Measurements from ENCODE around the gene PSMD2. TPM values are rescaled to one million over a fixed set of nuclear protein-coding genes. Genes with fewer than 3 reads are reported as not detected.
A peak's percentile ranks its signal among the peaks of the same experiment; 100 is the strongest.
"Not testable (repeated sequence)": the region's sequence is repeated elsewhere in the genome, so short reads cannot be mapped to it uniquely, and the experiment has no call there.

PSMD2 gene
- total RNA-seq, 1 donor from 2014 or later, result 191 TPM

DNA sequence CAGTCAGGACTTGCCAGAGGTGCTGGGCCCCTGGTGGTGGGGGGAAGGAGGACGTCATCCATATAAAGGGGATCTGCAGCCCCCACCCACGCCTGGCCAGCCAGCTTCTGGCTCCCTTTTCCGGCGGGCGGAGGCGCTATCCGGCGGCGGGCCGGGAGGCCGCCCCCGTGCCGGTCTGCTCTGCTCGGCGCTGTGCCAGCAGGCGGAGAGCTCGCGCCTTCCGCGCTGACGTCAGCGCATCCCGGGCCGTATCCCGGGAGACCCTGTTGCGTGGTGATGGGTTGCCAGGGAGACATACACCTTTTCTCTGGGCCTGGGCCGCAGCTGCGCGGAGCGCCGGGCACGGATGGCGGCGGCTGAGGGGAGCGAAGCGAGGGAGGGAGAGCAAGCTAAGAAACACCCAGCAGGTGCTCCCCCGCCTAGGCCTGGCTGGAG lies 39.5 kb downstream of the PSMD2 start:
- peak; percentile 88 for DNase-seq (ENCODE audit: low spot score)

DNA sequence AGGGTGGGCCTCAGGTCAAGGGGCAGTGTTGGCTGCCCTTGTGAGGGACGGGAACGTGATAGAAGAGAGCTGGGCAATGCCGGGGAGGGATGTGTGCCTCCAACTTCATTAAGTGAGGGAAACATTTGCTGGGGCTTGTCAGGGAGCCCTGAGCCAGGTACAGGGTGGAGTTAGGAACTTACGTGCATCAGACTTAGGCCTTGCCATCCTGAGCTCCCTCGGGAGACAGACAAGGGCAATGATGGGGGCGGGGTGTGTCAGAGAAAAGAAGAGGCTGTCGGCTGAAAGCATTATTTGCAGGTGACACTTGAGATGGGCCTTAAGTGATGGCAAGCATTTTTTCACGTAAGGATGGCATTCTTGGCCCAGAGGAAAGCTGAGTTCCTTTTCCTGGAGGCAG lies 40.0 kb downstream of the PSMD2 start:
- DNase-seq (ENCODE audit: low spot score), result no peak

DNA sequence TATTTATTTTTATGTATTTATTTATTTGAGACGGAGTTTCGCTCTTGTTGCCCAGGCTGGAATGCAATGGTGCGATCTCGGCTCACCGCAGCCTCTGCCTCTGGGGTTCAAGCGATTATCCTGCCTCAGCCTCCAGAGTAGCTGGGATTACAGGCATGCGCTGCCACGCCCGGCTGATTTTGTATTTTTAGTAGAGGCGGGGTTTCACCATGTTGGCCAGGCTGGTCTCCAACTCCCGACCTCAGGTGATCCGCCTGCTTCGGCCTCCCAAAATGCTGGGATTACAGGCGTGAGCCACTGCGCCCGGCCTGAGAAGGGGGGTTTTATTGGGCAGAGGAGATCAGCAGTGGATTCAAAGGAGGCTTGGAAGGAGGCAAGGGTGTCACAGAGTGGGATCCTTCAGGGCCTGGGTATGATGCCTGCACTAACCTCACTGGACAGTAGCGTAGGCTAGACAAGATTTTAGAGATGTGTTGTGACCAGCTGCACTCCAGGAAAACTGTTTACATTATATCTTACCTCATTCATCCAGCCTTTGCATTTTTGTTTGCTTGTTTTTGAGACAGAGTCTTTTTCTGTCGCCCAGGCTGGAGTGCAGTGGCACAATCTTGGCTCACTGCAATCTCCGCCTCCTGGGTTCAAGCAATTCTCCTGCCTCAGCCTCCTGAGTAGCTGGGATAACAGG lies 40.6 kb downstream of the PSMD2 start:
- DNase-seq (ENCODE audit: low spot score), result not testable (repeated sequence)

DNA sequence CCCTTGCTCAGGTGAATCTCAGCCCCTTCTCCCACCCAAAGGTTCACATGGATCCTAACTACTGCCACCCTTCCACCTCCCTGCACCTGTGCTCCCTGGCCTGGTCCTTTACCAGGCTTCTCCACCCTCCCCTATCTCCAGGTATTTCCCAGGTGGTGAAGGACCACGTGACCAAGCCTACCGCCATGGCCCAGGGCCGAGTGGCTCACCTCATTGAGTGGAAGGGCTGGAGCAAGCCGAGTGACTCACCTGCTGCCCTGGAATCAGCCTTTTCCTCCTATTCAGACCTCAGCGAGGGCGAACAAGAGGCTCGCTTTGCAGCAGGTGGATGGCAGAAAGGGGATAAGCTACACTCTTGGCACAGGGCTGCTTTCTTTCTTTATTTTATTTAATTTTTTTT lies 42.9 kb downstream of the PSMD2 start:
- DNase-seq (ENCODE audit: low spot score), result no peak

DNA sequence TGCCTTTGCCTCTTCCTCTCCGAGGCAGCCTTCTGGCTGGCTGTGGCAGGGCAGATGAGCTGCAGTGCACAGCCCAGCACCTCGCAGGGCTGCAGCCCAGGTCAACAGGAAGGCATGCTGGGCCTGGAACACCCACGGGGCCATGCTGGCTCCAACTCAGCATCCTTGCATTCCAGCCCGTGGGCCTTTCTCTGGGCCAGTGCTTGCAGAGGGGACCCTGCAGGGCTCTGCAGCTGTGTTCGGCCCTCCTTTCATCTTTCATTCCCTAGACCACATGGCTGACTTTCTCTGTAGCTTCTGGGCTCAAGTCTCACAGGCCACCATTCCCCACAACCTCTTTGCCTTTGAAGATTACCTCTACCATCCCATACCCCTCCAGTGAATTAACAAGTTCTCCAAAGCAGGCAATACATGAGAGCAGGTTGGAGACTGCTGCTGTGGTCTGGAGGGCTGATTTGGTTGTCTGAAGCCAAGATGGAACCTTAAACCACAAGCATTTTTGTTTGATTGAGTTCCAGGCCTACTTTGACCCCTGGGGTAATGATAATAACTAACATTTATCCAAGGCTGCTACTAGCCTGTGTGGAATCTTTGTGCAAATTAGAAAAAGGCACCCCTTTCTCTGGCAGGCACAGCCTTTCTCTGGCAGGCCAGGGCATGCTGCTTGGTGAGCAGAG lies 44.3 kb downstream of the PSMD2 start:
- no peak for DNase-seq (ENCODE audit: low spot score)

DNA sequence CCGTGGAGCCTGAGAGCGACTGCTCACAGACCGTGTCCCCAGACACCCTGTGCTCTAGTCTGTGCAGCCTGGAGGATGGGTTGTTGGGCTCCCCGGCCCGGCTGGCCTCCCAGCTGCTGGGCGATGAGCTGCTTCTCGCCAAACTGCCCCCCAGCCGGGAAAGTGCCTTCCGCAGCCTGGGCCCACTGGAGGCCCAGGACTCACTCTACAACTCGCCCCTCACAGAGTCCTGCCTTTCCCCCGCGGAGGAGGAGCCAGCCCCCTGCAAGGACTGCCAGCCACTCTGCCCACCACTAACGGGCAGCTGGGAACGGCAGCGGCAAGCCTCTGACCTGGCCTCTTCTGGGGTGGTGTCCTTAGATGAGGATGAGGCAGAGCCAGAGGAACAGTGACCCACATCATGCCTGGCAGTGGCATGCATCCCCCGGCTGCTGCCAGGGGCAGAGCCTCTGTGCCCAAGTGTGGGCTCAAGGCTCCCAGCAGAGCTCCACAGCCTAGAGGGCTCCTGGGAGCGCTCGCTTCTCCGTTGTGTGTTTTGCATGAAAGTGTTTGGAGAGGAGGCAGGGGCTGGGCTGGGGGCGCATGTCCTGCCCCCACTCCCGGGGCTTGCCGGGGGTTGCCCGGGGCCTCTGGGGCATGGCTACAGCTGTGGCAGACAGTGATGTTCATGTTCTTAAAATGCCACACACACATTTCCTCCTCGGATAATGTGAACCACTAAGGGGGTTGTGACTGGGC lies 45.7 kb downstream of the PSMD2 start:
- no peak for DNase-seq (ENCODE audit: low spot score)

DNA sequence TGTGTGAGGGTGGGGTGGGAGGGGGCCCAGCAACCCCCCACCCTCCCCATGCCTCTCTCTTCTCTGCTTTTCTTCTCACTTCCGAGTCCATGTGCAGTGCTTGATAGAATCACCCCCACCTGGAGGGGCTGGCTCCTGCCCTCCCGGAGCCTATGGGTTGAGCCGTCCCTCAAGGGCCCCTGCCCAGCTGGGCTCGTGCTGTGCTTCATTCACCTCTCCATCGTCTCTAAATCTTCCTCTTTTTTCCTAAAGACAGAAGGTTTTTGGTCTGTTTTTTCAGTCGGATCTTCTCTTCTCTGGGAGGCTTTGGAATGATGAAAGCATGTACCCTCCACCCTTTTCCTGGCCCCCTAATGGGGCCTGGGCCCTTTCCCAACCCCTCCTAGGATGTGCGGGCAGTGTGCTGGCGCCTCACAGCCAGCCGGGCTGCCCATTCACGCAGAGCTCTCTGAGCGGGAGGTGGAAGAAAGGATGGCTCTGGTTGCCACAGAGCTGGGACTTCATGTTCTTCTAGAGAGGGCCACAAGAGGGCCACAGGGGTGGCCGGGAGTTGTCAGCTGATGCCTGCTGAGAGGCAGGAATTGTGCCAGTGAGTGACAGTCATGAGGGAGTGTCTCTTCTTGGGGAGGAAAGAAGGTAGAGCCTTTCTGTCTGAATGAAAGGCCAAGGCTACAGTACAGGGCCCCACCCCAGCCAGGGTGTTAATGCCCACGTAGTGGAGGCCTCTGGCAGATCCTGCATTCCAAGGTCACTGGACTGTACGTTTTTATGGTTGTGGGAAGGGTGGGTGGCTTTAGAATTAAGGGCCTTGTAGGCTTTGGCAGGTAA lies 46.5 kb downstream of the PSMD2 start:
- peak; percentile 68 for DNase-seq (ENCODE audit: low spot score)

DNA sequence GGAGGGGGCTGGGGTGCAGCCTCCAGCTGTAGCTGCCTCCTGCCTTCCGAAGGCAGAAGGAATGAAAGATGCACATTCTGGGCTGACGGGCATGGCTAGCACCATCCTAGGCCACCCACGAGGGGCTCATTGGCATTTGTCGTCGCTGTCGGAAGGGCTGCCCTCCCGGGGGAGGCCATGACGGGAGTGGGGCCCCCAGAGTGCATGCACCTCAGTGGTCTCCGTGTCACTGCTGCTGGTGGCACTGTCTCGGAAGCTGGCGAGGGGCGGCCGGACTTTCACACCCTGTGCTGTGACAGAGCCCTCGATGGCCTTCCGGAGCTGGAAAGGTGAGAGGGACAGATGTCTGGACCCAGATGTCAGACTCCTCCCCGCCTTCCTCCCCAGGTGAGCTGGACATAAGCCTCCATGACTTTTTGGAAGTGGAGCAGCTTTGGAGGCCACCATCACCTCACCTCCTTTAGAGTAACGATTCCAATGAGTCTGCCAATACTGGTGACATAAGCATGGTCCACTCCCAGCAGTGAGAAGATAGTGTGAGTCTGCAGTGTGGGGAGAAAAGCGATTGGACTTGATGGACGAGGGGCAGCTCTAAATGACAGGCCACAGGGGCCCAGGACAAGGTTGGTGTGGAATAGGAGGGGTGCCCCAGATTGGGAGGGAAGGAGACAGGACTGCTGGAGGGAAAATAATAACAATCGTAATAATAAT lies 47.6 kb downstream of the PSMD2 start:
- DNase-seq (ENCODE audit: low spot score), result no peak

DNA sequence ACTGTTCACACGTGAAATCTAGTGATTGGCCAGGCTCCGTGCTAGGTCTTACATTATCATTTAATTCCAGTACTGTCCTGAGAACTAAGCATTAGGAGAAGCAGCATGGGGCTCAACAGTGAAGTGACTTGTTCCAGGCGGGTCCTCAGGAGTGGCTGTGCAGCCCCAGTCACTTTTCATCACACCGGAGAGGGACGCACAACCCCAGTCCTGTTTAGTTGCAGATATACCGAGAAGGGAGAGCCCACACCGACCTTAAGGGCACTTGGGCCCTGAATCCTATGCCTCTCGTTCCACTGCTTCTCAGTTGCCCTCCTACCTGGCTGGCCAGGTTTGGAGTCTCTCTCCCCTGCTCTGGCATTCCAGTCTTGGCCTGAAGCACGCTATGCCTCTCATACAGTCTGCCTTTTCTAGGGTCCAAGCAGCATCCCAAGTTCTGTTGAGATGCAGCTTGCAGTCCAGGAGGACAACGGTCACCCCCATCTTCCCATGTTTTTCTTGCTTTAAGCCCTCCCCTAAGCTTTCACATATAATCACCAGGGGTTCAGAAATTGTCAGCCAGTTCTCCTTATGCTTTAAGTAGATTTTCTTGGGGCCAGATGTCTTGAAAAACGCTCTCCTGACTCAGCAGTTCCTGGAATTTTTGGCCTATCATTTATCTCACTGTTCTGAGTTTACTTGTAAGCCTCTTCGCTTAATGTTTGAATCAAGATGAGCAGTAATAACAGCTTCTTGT lies 48.4 kb downstream of the PSMD2 start:
- DNase-seq (ENCODE audit: low spot score), result peak; percentile 91

DNA sequence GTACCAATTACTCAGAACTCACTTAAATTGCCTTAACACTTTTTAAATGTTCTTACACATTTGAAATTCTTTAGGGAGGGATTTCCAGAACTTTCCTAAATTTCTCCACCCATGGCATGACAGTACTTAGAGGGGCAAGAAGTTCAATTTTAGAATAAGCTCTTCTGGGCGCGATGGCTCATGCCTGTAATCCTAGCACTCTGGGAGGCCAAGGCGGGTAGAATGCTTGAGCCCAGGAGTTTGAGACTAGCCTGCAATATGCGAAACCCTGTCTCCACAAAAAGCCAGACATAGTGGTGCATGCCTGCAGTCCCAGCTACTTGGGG lies 49.0 kb downstream of the PSMD2 start:
- peak; percentile 82 for DNase-seq (ENCODE audit: low spot score)

DNA sequence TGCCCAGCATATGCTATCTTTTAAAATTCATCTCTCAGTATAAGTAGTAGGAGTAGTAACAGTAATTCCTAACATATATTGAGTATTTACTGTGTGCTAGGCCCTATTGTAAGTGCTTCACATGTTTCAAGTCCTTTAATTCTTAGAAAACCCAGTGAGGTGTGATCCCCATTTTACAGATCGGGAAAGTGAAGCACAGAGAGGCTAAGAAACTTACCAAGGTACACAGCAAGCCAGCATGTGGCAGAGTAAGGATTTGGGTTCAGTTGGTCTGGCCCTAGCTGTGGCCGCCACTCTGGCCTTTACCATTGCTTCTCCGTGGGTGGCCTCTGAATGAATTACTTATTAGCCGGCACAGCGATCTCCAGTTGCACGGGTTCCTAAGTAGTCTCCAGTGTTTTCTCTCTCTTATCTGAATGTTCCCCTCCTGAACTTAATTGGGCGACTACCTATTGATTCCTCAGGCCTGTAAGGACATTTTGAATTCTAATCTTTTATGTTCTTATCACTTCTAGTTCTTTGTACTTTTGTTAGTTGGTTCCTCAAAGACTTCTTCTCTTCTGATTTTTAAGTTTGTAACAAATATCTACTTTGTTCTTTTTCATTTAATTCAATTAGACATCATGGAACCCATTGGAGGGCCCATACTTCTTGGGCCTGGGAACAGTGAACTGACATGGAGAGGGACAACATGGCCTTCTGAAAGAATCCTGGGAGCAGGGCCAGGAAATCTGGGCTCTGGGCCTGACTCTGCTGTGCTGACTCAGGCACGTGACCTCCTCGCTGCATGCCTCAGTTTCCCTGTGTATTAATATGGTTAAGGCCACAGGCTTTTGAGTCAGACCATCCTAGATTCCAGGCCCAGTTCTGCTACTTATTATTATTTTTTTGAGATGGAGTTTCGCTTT lies 50.8 kb downstream of the PSMD2 start:
- no peak for DNase-seq (ENCODE audit: low spot score)

DNA sequence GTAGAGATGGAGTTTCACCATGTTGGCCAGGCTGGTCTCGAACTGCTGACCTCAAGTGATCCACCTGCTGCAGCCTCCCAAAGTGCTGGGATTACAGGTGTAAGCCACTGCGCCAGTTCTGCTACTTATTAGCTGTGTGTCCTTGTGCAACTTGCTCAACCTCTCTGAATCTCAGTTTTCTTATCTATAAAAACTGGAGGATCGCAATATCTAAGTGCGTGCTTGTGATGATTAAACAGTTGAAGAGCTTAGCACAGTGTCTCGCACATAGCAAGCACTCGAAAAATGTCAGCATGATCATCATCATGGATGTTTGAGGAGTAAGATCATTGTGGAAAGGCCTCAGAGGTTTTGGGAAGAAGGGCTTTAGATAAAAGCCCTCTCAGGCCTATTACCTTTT lies 51.6 kb downstream of the PSMD2 start:
- no peak for DNase-seq (ENCODE audit: low spot score)

DNA sequence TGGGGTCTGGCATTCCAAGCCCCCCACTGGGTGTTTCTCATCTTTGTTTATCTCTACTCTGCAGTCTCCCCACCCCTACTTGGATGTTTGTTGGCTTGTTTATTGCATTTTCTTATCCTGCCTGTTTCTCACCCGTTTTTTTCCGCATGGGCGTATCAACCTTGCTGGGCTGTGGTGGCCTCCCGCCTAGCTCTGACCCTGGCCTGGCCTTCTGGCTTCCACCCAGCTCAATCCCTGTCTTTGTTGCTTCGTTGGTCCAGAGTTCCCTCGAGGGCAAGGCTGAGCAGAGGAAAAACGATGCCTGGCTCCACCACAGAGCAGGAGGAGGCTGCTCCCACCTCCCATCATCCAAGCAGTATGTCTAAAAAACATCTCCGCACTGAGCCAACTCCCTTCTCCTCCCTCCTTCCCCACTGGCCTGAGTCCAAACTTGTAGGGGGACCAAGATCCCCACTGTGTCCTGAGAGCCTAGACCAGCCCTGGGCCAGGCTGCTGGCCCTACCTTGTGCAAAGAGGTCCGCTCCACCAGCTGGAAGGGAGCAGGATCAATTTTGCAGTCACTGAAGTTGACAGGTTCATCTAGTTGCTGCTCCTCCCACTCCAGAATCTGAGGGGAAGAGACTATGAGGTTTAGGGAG lies 52.6 kb downstream of the PSMD2 start:
- no peak for DNase-seq (ENCODE audit: low spot score)

DNA sequence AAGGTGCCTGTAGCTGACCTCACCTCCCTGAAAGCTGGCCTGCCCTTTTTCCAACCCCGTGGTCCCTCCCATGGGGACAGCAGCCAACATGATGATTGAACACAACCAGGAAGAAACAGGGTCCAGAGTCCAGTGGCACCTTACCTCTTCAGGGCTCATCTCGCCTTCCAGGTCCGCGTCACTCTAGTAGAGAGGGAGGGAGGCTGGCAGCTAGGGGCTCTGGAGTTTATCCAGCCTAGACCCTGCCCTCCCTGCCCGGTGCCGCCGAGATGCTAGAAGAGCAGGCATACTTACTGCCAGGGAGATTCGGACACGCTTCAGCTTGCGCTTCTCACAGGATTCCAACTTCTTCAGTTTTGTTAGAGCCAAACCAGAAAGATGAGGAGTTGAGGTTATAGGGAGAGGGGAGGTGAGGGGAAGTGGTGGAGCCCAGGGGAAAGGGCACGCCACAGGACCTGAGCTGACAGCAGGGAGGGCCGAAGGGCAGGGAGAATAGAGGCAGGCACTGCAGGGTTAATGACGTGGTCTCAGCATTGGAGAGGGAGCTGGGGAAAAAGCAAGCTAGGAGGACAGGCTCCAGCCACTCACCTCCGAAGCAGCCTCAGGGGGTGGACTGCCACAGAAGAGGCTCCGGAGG lies 53.2 kb downstream of the PSMD2 start:
- no peak for DNase-seq (ENCODE audit: low spot score)

DNA sequence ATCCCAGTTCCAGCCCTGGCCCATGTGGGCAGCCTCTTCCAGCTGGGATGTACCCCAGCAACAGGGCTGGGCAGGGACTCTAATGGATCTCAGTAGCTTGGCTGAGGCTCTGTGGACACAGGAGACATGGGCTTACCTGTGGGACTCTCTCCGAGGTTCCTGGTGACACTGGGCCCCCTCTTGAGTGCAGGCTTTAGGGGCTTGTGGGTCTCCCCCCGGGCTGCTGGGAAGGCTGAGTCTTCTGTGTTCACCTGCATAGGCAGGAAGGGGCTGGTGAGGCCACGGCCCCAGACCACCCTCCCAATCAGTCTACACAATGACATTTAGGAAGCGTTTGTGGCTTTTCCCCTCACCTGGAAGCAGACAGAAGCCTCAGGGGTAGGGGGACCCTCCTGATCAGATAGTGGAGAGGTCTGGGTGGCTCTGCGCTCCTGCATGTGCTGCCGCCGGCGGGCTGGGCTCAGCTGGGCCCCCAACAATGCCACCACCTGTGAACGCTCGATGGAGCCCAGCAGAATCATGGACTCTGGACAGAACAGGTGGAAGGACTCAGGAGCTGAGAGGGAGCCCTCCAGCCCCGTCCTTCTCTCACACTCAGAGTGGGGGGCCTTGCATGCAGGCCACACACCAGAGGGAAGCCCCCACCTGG lies 54.0 kb downstream of the PSMD2 start:
- no peak for DNase-seq (ENCODE audit: low spot score)

DNA sequence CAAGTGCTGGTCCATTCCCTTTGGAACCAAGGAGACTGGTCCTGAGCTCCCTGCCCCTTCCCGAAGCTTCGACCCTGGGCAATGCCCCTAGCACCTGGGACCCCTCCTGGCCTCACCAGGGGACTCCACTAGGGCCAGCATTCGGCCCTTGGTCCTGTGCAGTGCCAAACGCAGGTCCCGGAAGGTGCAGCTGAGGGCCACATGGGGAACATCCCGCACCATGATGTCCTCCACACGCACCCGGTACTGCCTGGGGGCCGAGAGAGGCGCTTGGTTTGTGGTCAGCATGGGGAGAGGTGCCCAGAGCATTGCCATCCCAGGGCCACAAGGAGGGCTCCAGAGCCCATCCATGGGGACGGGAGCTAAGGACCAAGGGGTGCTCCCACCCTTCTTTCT lies 54.5 kb downstream of the PSMD2 start:
- DNase-seq (ENCODE audit: low spot score), result no peak

DNA sequence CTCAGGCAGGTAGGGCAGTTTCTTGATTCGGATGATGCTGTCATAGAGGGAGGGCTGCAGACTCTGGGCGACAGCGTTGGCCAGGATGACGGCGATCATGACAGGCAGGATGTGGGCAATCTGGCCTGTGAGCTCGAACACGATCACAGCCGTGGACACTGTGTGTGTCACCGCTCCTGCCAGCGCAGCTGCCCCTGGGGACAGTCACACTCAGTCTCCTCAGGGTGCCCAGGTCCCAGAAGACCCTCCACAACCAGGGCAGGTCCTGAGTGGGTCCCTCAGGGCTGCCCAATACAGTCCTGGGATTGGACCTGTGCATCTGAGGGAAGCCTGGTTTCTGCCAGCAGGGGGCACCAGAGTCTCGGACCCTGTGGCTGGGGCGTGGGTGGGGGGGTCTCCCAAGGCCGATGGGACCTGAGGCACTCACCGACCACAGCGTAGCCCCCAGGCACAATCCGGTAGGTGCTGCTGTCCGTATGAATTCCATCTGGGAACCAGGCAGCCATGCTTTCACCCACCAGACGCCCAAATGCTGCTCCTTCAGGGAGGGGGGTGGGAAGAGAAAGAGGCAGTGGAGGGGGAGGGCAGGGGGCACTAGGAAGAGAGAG lies 55.2 kb downstream of the PSMD2 start:
- DNase-seq (ENCODE audit: low spot score), result no peak

DNA sequence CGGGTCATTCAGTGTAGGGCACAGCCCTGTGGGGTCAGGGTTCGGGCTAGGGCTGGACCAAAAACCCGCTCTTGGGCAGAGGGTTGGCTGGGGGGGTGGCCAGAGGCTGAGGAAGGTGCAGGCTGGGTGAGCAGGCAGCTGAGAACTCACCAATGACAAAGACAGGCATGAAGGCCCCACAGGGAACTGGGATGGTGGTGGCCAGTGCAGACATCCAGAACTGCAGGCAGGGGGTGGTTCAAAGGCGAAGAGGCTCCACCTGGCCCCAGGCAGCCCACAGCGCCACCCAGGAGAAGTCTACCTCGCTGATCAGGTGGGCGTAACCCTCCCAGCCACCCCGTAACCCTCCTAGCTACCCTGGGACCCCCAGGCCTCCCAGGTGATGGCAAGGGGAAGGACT lies 55.7 kb downstream of the PSMD2 start:
- DNase-seq (ENCODE audit: low spot score), result no peak

Measured in umbilical cord (tissue), 2 donors.